Neutrophil (primary cell): Measurements from ENCODE around the gene AHNAK.

Experiments
- H3K27ac ChIP-seq: fragments of 200-600 bp; sonication (generic); 2 replicates; pipeline ENCODE4 v1.5.1; 2016; ENCODE audit warnings: mild to moderate bottlenecking, moderate library complexity
- H3K27me3 ChIP-seq: fragments of 200-600 bp; sonication (generic); 2 replicates; pipeline ENCODE4 v1.6.0; 2016; ENCODE audit warnings: mild to moderate bottlenecking
- H3K36me3 ChIP-seq: fragments of 200-600 bp; sonication (generic); 2 replicates; pipeline ENCODE4 v1.5.1; 2017
- H3K4me1 ChIP-seq, 2 experiments: fragments of 200-600 bp in 1 of 2; sonication (generic) in 1 of 2; 1 replicate in 1 of 2; 2 replicates in 1 of 2; pipeline versions ENCODE4 v1.5.1 to v1.6.1; 2013 to 2016; ENCODE audit warnings: low read depth in 1 of 2, low read length in 1 of 2, mild to moderate bottlenecking in 1 of 2, moderate library complexity in 1 of 2; ENCODE audit not compliant: control insufficient read depth in 1 of 2, insufficient read depth in 1 of 2
- H3K4me3 ChIP-seq, 2 experiments: fragments of 200-600 bp in 1 of 2; sonication (generic) in 1 of 2; 1 replicate in 1 of 2; 2 replicates in 1 of 2; pipeline ENCODE4 v1.5.1; 2013 to 2016; ENCODE audit warnings: low read depth in 1 of 2, low read length in 1 of 2, mild to moderate bottlenecking in 1 of 2, moderate library complexity in 1 of 2
- H3K9me3 ChIP-seq: fragments of 200-600 bp; sonication (generic); 2 replicates; pipeline ENCODE4 v1.5.1; 2016
- CTCF ChIP-seq: fragments of 200-600 bp; sonication (generic); IDR thresholded peaks from 2 replicates; pipeline ENCODE4 v1.5.1; 2016; ENCODE audit warnings: antibody characterized with exemption

AHNAK gene

GRCh38 chr11:62540804-62541701 lies 5.6 kb downstream of the AHNAK start:
- Histone ChIP-seq H3K36me3 (no peaks in the 10 kb centered on the region), H3K27ac (no peak overlapping the region), H3K4me3 (no peak overlapping the region), H3K27me3 (peaks cover 49% of the 10 kb centered on the region), H3K9me3 (no peaks in the 10 kb centered on the region), H3K4me1 (peaks cover 5 to 13% of the 10 kb centered on the region in 2 experiments)
- TF ChIP-seq CTCF, result no peak

- no peak overlapping the region for H3K4me3 ChIP-seq
- no peaks in the 10 kb centered on the region for H3K9me3 ChIP-seq
- TF ChIP-seq CTCF, result no peak
- H3K27ac ChIP-seq, result no peak overlapping the region
- H3K4me1 ChIP-seq, result peaks cover 0 to 4% of the 10 kb centered on the region in 2 experiments
- no peaks in the 10 kb centered on the region for H3K36me3 ChIP-seq
- H3K27me3 ChIP-seq, result peaks cover 32% of the 10 kb centered on the region
Measured at GRCh38 chr11:62539238-62539925, 7.2 kb downstream of the AHNAK start.

- H3K9me3 ChIP-seq, result no peaks in the 10 kb centered on the region
- TF ChIP-seq CTCF, result no peak
- no peaks in the 10 kb centered on the region for H3K36me3 ChIP-seq
- no peak overlapping the region for H3K4me3 ChIP-seq
- peaks cover 25% of the 10 kb centered on the region for H3K27me3 ChIP-seq
- H3K4me1 ChIP-seq, result peaks cover 0 to 4% of the 10 kb centered on the region in 2 experiments
- no peak overlapping the region for H3K27ac ChIP-seq
Measured at GRCh38 chr11:62538470-62539237, 8.0 kb downstream of the AHNAK start.

- Histone ChIP-seq H3K36me3 (no peaks in the 10 kb centered on the region), H3K27ac (no peak overlapping the region), H3K27me3 (peaks cover 8% of the 10 kb centered on the region), H3K4me3 (no peak overlapping the region), H3K9me3 (no peaks in the 10 kb centered on the region), H3K4me1 (no peaks in the 10 kb centered on the region)
- TF ChIP-seq CTCF, result no peak
Measured at GRCh38 chr11:62536301-62536957, 10.2 kb downstream of the AHNAK start.

GRCh38 chr11:62535802-62536201 lies 10.8 kb downstream of the AHNAK start:
- peaks cover 3% of the 10 kb centered on the region for H3K27me3 ChIP-seq
- H3K9me3 ChIP-seq, result no peaks in the 10 kb centered on the region
- no peaks in the 10 kb centered on the region for H3K36me3 ChIP-seq
- H3K27ac ChIP-seq, result no peak overlapping the region
- no peaks in the 10 kb centered on the region for H3K4me1 ChIP-seq
- TF ChIP-seq CTCF, result no peak
- no peak overlapping the region for H3K4me3 ChIP-seq
